Pancreas (tissue), 10 donors: ENCODE results near the gene CLIP1. TPM values are rescaled to one million over a fixed set of nuclear protein-coding genes. Genes with fewer than 3 reads are reported as not detected.
"Not testable (repeated sequence)": the region's sequence is repeated elsewhere in the genome, so short reads cannot be mapped to it uniquely, and the experiment has no call there.

Source experiments
- ATAC-seq, 4 donors: fragments of 200-7000 bp; cut with Tn5 transposase; one replicate each; pipeline versions ENCODE4 v1.8.0 to v1.9.1; 2020; ENCODE audit warnings: mild to moderate bottlenecking in 4 of 4, moderate library complexity in 4 of 4
- DNase-seq, 6 donors: peaks; one replicate each; pipeline ENCODE4 v3.0.0-alpha.2; 2020
- FAIRE-seq: peaks from 2 replicates; lab custom pipeline; 2012; peaks lifted over from hg19 to GRCh38; lab: Jason Lieb, UNC
- H3K27ac ChIP-seq, 4 donors: fragments of 200-600 bp; sonication (generic); 1 replicate in 3 of 4; 2 replicates in 1 of 4; pipeline versions ENCODE4 v1.5.0 to v1.8.0; 2020
- H3K27me3 ChIP-seq, 4 donors: fragments of 200-600 bp; one replicate each; pipeline ENCODE4 v1.8.0; 2021
- H3K36me3 ChIP-seq, 3 donors: fragments of 200-600 bp; sonication (generic) in 1 of 3; one replicate each; pipeline versions ENCODE4 v1.5.0 to v1.8.0; 2020 to 2021
- H3K4me1 ChIP-seq, 3 donors: fragments of 200-600 bp; one replicate each; pipeline ENCODE4 v1.8.0; 2021
- H3K4me3 ChIP-seq, 4 donors: fragments of 200-600 bp; sonication (generic) in 2 of 4; one replicate each; pipeline versions ENCODE4 v1.5.0 to v1.8.0; 2020 to 2021
- H3K9me3 ChIP-seq, 4 donors: fragments of 200-600 bp; one replicate each; pipeline ENCODE4 v1.8.0; 2021
- WGBS, 2 donors: extraction: QIAGEN DNeasy Blood & Tissue Kit; methylation state at CpG; one replicate each; pipeline ENCODE4 v1.1.7; 2013; 5-methylcytosine and 5-hydroxymethylcytosine counted together
- intact Hi-C, 3 donors: fragments of 100-400 bp; cut with DNase I; formaldehyde crosslinking; loops; one replicate each; pipeline versions ENCODE4 v1.11.1 to v1.14.2; 2022
- polyA plus RNA-seq, 2 donors: library from polyadenylated mRNA; stranded (reverse); fragments of 200-250 nt; gene quantifications; one replicate each; pipeline ENCODE4 v1.2.3, GENCODE V29; 2013
- total RNA-seq, 6 donors: library from RNA; stranded (reverse); fragmentation: NEBNext Ultra II Directional in 4 of 6; extraction: Animal tissue kit (Norgen Biotek cat#: 25700) in 4 of 6; gene quantifications; one replicate each; pipeline versions ENCODE4 v1.2.1 to v1.2.4, GENCODE V29; 2021 to 2023
- TF ChIP-seq, protein P1 (sequence below), 4 donors: fragments of 200-600 bp; sonication (generic) in 3 of 4; IDR thresholded peaks; one replicate each; pipeline versions ENCODE4 v1.5.0 to v1.8.0; 2021; ENCODE audit warnings: antibody characterized with exemption in 4 of 4
- donor health status: healthy with polysubstance abuse.
- donor health status: DM: no; HTN: no; CAD: no; lungs with moderate emphysema.
- donor health status: DM: no; HTN: no; CAD: no.
- donor health status: control.
- donor health status: control.
- donor health status: Bipolar disorder and iron deficiency.
- donor health status: DM: yes; HTN: yes; CAD: no.
- donor health status: DM: no; HTN: no; CAD: no.
- donor health status: DM: no; HTN: no; CAD: no.
- donor health status: DM: yes; HTN: yes; CAD: no.

The CLIP1 gene
- total and polyA plus RNA-seq, 8 donors, result 17.1 to 43.9 (median 30.7) TPM

DNA sequence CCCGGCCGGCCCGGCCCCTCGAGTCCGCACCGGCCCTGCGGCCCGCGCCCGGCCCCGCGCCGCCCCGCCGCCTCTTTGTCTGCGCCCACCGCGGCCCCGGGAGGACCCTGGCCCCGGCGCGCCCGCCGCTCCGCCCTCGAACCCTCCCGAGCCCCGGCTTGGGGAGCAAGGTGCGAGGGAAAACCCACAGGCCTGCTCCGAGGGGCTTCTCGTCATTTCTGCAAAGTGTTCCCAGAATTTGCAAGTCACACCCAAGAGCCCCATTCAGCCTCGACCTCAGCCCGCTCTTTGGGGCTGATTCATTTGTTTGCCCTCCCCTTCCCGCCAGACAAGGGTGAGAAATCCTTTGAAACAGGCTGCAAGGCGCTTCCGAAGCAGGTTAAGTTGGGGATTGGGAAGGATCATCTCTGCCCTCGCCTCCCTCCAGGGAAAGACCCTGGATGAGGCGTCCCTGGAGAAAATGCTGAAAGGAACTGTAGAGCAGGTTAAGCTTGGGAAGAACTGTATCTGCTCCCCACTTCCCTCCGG is 325 bp upstream of the CLIP1 start:
- Histone ChIP-seq H3K27me3 (no peaks in the 10 kb centered on the region), H3K4me3 (peak overlapping the region; percentile 6 to 96 (median 71)), H3K36me3 (no peaks in the 10 kb centered on the region), H3K9me3 (no peaks in the 10 kb centered on the region), H3K27ac (peak overlapping the region; percentile 66 to 87 (median 78)), H3K4me1 (peaks cover 14 to 22% (median 16%) of the 10 kb centered on the region in 3 donors)
- intact Hi-C loops, result no loop called here
- WGBS, 2 donors, result 0 to 1% methylated on average over 28 to 39 of the region's 39 CpGs
- peak in 3 of 6 donors; percentile 18 to 46 (median 30) for DNase-seq
- TF ChIP-seq, protein P1, sequence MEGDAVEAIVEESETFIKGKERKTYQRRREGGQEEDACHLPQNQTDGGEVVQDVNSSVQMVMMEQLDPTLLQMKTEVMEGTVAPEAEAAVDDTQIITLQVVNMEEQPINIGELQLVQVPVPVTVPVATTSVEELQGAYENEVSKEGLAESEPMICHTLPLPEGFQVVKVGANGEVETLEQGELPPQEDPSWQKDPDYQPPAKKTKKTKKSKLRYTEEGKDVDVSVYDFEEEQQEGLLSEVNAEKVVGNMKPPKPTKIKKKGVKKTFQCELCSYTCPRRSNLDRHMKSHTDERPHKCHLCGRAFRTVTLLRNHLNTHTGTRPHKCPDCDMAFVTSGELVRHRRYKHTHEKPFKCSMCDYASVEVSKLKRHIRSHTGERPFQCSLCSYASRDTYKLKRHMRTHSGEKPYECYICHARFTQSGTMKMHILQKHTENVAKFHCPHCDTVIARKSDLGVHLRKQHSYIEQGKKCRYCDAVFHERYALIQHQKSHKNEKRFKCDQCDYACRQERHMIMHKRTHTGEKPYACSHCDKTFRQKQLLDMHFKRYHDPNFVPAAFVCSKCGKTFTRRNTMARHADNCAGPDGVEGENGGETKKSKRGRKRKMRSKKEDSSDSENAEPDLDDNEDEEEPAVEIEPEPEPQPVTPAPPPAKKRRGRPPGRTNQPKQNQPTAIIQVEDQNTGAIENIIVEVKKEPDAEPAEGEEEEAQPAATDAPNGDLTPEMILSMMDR (IDR thresholded peaks at IDR 0.05), result no peak
- ATAC-seq, result peak in 2 of 4 donors; percentile 8 to 12
- FAIRE-seq, result no peak

DNA sequence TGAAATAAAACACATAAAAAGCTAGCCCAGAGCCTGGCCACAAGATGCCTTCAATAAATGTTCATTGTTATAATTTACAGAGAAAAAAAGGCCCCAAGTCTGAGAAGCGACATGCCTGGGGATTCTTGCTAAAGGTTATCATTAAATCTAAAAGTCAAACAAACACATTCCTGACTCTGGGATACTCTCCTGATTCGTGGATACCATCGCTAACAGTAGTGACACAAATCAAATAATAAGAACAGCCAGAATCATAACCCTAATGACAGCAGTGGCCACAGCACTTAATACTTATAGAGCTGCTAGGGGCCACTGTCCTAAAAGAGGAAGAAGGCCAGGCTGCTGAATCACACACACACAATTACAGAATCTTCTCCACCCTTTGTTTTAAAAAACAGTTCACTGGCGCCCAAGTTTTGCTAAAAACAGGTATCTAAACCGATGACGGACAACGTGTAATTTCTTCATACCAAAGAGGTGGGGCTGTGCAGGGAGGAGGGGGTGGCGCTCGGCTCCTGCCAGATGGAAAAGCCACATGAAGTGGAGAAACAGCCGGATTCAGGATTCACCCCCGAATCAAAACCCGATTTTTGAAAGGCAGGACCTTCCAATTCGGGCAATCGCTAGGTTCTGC is 1.2 kb downstream of the CLIP1 start:
- H3K36me3 ChIP-seq, result no peaks in the 10 kb centered on the region
- FAIRE-seq (no peak), ATAC-seq (peak; percentile 51 to 66 (median 56)), DNase-seq (peak in 5 of 6 donors; percentile 56 to 67 (median 59))
- peak overlapping the region; percentile 98 to 99 (median 99) for H3K27ac ChIP-seq
- TF ChIP-seq, protein P1 (IDR thresholded peaks at IDR 0.05), result no peak
- peaks cover 14 to 22% (median 16%) of the 10 kb centered on the region in 3 donors for H3K4me1 ChIP-seq
- H3K9me3 ChIP-seq, result no peaks in the 10 kb centered on the region
- intact Hi-C loops, result no loop called here
- 1% methylated on average over 14 of the region's 14 CpGs for WGBS, 2 donors
- H3K4me3 ChIP-seq, result peak overlapping the region; percentile 59 to 96 (median 88)
- H3K27me3 ChIP-seq, result no peaks in the 10 kb centered on the region

- TF ChIP-seq, protein P1 (IDR thresholded peaks at IDR 0.05), result no peak
- WGBS, 2 donors, result 43 to 47% methylated on average over 17 of the region's 17 CpGs
- Histone ChIP-seq H3K4me1 (peaks cover 14 to 22% (median 16%) of the 10 kb centered on the region in 3 donors), H3K4me3 (peak overlapping the region in 3 of 4 donors; percentile 59 to 96 (median 89)), H3K27ac (peak overlapping the region; percentile 98 to 99 (median 99)), H3K27me3 (no peaks in the 10 kb centered on the region), H3K36me3 (no peaks in the 10 kb centered on the region), H3K9me3 (no peaks in the 10 kb centered on the region)
- intact Hi-C loops, result no loop called here
- FAIRE-seq (no peak), DNase-seq (peak in 4 of 6 donors; percentile 31 to 44 (median 40)), ATAC-seq (peak in 1 of 4 donors; percentile 13)
Measured at GRCh38 chr12:122420471-122421162, 1.9 kb downstream of the CLIP1 start.

GRCh38 chr12:122419094-122419493 is 3.4 kb downstream of the CLIP1 start:
- H3K27me3 ChIP-seq, H3K9me3 ChIP-seq, intact Hi-C loops, DNase-seq, FAIRE-seq, H3K4me3 ChIP-seq, ATAC-seq, H3K36me3 ChIP-seq: not testable (repeated sequence)
- Histone ChIP-seq H3K27ac (peak overlapping the region in 1 of 4 donors; percentile 3), H3K4me1 (peaks cover 14 to 22% (median 16%) of the 10 kb centered on the region in 3 donors)
- 82 to 83% methylated on average over 3 of the region's 3 CpGs for WGBS, 2 donors

DNA sequence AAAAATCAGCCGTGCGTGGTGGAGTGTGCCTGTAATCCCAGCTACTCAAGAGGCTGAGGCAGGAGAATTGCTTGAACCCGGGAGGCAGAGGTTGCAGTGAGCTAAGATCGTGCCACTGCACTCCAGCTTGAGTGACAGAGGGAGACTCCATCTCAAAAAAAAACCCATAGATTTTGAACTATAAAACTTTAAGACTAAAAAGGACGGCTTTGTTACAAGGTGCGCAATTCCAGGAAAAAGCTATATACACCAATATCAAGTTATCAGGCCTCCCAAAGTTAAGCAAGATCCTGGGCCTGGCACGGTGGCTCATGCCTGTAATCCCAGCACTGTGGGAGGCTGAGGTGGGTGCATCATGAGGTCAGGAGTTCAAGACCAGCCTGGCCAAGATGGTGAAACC is 6.8 kb downstream of the CLIP1 start:
- H3K4me3 ChIP-seq, H3K27me3 ChIP-seq, DNase-seq, H3K9me3 ChIP-seq, intact Hi-C loops, FAIRE-seq, H3K27ac ChIP-seq, ATAC-seq, H3K36me3 ChIP-seq: not testable (repeated sequence)
- 92% methylated on average over 7 of the region's 7 CpGs for WGBS, 2 donors
- H3K4me1 ChIP-seq, result peaks cover 12 to 23% (median 20%) of the 10 kb centered on the region in 3 donors
